ENCODE data around the gene ATP10A.

The ATP10A gene

GRCh38 chr15:25812073-25812472, 51.1 kb downstream of the ATP10A start:
- no peak for DNase-seq (ENCODE audit: low spot score)

GRCh38 chr15:25811481-25811906, 51.6 kb downstream of the ATP10A start:
- no peak for DNase-seq (ENCODE audit: low spot score)

- no peak for DNase-seq (ENCODE audit: low spot score)
Observed at GRCh38 chr15:25810631-25811091, 52.5 kb downstream of the ATP10A start.

- no peak for DNase-seq (ENCODE audit: low spot score)
Observed at GRCh38 chr15:25810154-25810553, 53.0 kb downstream of the ATP10A start.

- DNase-seq (ENCODE audit: low spot score), result no peak
Observed at GRCh38 chr15:25807063-25807462, 56.1 kb downstream of the ATP10A start.

GRCh38 chr15:25805031-25805430, 58.1 kb downstream of the ATP10A start:
- no peak for DNase-seq (ENCODE audit: low spot score)

- DNase-seq (ENCODE audit: low spot score), result no peak
Observed at GRCh38 chr15:25804451-25804850, 58.7 kb downstream of the ATP10A start.

- DNase-seq (ENCODE audit: low spot score), result no peak
Observed at GRCh38 chr15:25803541-25803940, 59.6 kb downstream of the ATP10A start.

GRCh38 chr15:25803036-25803435, 60.1 kb downstream of the ATP10A start:
- DNase-seq (ENCODE audit: low spot score), result no peak

- DNase-seq (ENCODE audit: low spot score), result no peak
Observed at GRCh38 chr15:25802285-25802830, 60.8 kb downstream of the ATP10A start.

- no peak for DNase-seq (ENCODE audit: low spot score)
Observed at GRCh38 chr15:25801586-25802284, 61.4 kb downstream of the ATP10A start.

GRCh38 chr15:25800761-25801515, 62.2 kb downstream of the ATP10A start:
- DNase-seq (ENCODE audit: low spot score), result no peak

- no peak for DNase-seq (ENCODE audit: low spot score)
Observed at GRCh38 chr15:25799906-25800700, 63.0 kb downstream of the ATP10A start.

GRCh38 chr15:25797936-25798901, 64.9 kb downstream of the ATP10A start:
- no peak for DNase-seq (ENCODE audit: low spot score)

- DNase-seq (ENCODE audit: low spot score), result no peak
Observed at GRCh38 chr15:25797511-25797935, 65.6 kb downstream of the ATP10A start.

GRCh38 chr15:25797035-25797434, 66.1 kb downstream of the ATP10A start:
- no peak for DNase-seq (ENCODE audit: low spot score)

- DNase-seq (ENCODE audit: low spot score), result no peak
Observed at GRCh38 chr15:25796395-25796794, 66.7 kb downstream of the ATP10A start.

GRCh38 chr15:25795712-25796111, 67.4 kb downstream of the ATP10A start:
- DNase-seq (ENCODE audit: low spot score), result no peak

- DNase-seq (ENCODE audit: low spot score), result no peak
Observed at GRCh38 chr15:25795061-25795460, 68.1 kb downstream of the ATP10A start.

GRCh38 chr15:25793354-25794050, 69.6 kb downstream of the ATP10A start:
- DNase-seq (ENCODE audit: low spot score), result no peak

Measured in HuH-7 (cell line).